HG02938 (cell line): ENCODE measurements around the gene PAQR3.

Source experiments
- ATAC-seq: cut with Tn5 transposase; IDR thresholded peaks from one replicate; pipeline ENCODE4 v1.9.1; 2021; ENCODE audit warnings: mild to moderate bottlenecking, moderate library complexity; ENCODE audit not compliant: unreplicated experiment

PAQR3 gene, protein sequence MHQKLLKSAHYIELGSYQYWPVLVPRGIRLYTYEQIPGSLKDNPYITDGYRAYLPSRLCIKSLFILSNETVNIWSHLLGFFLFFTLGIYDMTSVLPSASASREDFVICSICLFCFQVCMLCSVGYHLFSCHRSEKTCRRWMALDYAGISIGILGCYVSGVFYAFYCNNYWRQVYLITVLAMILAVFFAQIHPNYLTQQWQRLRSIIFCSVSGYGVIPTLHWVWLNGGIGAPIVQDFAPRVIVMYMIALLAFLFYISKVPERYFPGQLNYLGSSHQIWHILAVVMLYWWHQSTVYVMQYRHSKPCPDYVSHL

GRCh38 chr4:78938868-78939666 lies at the start of gene PAQR3:
Gene PAQR3 (minus strand): TSS chr4:78939438. CDS start chr4:78939224, 214 bp downstream.
- peak; percentile 79 for ATAC-seq

DNA sequence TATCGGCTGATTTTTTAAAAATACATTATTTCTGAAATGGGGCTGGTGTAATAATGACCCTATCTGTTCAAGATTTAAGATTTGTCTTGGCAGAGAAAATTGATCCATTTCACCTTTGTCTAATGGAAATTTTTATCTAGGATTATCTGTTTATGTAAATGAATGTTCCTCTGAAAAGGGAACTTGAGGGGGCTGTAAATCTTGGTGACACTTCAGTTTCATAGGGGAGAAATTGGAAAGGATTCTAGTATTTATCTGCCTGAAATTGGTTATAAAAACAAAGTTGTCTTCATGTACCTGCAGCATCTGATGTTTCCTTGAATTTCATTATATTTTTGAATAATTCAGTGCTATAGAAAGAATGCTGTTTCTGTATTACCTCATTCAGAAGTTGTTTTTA lies 48.4 kb upstream of the PAQR3 start:
- no peak for ATAC-seq

DNA sequence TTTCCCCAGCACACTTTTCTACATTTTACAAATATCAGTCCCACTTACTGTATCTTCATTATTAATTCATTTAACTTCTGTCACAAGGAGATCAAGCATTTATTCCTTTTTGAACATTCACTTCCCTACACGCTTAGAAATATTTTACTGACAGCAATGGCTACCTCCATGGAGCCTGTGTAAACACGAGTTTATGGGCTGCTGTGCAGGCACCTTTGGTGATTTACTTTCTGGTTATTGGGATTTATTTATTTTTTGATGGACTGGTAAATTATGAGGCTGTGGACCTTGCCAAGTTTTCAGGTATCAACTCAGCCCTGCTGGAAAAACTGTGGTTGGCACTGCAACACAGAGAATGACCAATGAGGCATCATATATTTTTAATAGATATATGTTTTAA lies 45.4 kb upstream of the PAQR3 start:
- no peak for ATAC-seq

DNA sequence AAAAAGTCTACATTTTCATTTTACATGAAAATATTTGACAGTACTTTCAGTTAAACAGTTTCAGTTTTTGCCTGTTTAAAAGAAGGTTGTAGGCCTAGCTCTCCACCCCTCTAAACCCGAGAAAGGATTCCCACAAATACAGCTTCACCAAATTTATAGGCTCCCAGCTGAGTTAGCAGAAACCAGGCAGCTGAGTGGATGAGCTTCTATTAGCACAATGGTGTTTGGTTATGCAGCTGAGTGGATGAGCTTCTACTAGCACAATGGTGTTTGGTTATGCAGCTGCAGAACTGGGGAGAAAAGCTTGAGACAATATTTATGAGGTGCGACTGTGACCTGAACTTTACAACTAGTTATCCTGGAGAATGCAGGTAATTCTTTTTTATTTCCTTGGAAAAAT lies 36.6 kb upstream of the PAQR3 start:
- no peak for ATAC-seq

- no peak for ATAC-seq
Measured at GRCh38 chr4:78971776-78972175, 32.5 kb upstream of the PAQR3 start.

DNA sequence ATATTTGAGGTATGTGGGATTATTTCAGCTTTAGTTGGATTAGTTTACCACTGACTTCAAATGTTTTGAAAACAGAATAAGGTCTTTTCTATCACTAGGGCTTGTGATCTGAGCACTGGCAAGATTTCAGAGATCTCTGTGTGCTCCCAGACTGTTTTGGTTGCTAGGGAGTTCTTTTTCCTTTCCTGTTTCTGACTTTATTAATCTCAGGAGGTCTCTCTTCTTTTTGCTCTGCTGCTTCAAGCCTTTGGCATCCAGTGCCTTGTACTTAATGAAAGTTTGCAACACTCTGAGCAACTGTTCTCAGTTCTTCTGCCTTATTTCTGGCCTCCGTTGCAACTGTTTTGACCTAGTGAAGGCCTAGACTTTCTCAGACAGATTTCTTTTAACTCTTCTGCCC lies 32.1 kb upstream of the PAQR3 start:
- no peak for ATAC-seq

GRCh38 chr4:78962597-78963115 lies 23.4 kb upstream of the PAQR3 start:
- no peak for ATAC-seq

- no peak for ATAC-seq
Measured at GRCh38 chr4:78960926-78961325, 21.7 kb upstream of the PAQR3 start.

GRCh38 chr4:78956975-78957374 lies 17.7 kb upstream of the PAQR3 start:
- ATAC-seq: no peak

- no peak for ATAC-seq
Measured at GRCh38 chr4:78953769-78954666, 14.8 kb upstream of the PAQR3 start.

DNA sequence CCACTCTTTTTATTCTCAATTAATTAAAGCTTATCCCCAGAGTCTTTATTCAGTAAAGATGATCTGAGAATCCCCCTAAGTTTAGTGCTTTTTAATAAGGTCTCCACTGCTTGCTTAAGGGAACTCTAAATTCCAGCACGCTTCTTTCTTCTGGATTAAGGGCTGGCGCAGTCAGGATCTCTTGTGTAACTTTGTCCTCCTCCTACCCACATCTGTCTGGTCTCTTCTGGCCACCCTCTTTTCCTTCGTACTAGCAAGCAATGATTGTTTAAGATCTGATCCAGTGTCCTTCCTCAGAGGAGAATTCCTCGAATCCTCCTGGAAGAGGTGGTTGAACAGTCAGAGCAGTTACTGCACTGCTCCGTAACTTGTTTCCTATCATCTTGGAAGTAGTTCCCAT lies 14.0 kb upstream of the PAQR3 start:
- no peak for ATAC-seq

DNA sequence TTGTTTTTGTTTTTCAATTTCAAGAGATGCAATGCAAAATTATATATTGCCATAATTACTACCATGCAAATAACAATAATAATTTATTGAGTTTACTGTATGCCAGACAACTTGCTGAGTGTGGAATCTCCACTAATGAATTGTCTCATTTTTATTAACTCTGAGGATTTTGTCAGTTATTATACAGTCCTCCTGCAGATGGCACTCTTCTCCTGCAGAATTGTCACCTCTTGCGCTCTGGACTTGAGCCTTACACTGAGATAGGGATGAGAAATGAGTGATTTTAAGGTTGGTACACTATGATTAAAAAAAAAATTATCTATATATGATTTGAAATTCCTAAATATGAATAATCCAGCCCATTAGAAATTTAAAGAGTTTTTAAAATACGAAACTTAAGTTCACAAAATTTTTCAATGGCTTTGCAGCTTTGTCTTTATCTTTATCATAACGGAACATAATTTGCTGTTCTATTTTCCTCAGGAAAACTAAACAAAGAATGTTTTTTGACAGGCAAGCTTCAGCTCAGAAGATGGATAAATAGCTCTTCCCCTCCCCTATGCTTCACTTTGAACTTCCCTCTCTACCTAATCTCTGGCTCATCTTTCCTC lies 12.7 kb upstream of the PAQR3 start:
- peak; percentile 82 for ATAC-seq

DNA sequence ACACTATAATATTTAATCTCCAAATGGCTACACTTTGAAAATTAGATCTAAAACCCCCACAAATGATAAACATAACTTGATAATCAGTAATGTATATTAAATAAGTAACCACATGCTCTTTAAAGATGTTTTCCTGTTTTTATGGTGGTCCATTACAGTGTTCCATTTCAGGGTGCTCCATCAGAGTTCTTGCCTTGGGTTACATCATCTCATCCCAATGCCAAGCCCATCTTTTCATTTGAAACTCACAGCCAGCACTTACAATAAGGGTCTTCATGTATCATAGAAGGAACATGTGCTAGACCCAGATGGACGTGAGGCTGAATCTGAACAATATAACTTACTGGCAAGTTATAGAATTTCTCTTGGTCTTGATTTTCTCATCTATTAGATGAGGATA lies 10.5 kb upstream of the PAQR3 start:
- ATAC-seq: no peak

DNA sequence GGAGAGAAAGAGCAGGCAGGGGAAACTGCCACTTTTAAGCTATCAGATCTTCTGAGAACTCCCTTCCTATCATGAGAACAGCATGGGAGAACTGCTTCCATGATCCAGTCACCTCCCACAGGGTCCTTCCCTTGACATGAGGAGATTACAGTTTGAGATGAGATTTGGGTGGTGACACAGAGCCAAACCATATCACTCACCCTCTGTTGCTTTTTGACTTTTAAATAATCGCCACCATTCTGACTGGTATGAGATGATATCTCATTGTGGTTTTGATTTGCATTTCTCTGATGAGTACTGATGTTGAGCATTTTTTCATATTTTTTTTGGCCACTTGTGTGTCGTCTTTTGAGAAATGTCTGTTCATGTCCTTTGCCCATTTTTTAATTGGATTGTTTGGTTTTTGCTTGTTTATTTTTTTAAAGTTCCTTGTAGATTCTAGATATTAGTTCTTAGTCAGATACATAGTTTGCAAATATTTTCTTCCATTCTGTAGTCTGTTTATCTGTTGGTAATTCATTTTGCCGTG lies 6.5 kb upstream of the PAQR3 start:
- no peak for ATAC-seq

DNA sequence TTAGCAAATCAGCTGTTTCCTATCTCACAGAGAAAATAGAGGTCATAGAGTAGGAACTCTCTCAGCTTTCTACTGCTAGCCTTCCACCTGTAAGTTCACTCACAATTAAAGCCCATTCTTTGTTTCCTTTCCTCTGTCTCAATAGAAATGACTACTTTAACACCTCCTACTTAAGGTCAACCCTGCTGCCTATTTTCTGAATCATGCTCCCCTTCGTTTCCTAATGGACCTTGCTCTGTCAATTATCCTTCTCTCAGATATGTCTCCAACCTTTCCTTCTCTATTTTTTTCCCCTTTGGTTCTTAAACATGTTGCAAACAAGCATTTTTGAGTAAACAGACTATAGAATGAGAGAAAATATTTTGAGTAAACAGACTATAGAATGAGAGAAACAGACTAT lies 5.1 kb upstream of the PAQR3 start:
- ATAC-seq: no peak

- ATAC-seq: peak; percentile 46
Measured at GRCh38 chr4:78940752-78941151, 1.5 kb upstream of the PAQR3 start.

DNA sequence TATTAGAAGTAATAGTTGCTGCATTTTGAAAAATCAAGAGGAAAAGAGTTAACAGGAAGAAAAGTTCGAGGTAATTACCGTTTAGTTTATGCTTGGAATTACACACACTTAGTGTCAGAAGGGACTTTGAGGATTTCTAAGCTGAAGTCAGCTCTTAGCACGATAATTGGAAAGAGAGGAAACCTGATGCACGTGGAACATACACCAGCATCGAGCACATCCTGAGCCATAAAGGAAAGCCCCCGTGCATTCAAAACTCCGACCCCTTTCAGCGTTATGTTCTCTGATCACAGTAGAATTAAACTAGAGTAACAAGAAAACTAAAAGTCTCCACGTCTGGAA lies 400 bp upstream of the PAQR3 start:
- peak; percentile 27 for ATAC-seq

DNA sequence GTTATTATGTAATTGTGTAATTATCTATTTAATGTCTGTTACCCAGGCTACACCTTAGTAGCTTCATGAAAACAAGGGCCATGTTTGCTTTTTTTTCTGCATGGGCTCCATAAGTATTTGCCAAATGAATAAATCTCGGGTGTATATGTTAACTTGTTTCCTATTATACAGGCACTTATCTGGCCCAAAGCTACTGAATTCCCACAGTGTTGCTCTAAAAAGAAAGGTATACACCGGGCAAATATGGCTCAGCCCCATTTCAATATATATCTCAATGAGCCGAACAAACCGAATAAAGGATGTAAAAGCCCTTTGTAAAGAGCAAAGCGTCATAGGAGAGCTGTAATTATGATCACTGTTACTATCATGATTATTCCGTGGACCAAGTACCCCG lies 767 bp downstream of the PAQR3 start:
- ATAC-seq: no peak

GRCh38 chr4:78937837-78938236 lies 1.4 kb downstream of the PAQR3 start:
- ATAC-seq: no peak

DNA sequence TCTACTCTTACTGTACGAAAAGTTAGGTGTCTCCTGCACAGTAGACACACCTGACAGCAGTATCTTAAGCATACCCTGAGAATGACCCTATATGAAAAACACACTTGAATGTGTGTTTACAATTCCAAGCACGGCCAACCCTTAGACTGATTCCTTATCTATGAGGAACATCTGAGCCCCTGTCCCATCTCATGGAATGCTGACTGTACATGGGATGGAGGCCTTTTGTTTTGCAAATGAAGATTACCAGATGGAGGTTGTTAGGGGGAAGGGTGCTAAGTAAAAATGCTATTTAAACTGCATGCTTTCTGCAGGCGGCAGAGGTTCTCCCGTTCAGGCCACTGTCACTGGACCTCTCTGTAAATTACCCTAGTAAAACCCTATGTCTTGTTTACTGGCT lies 2.2 kb downstream of the PAQR3 start:
- no peak for ATAC-seq
